HFF-Myc (cell line): Measurements from ENCODE around the gene BMF.

Experiments
- DNase-seq: peaks from one replicate; pipeline ENCODE4 v3.0.0-alpha.2; 2011; ENCODE audit warnings: low read depth; ENCODE audit errors: extremely low read depth
- H3K4me3 ChIP-seq: replicated peaks from 2 replicates; pipeline ENCODE4 v1.5.1; 2011; ENCODE audit warnings: low read depth, mild to moderate bottlenecking, control low read depth, low read length
- TF ChIP-seq, protein P1 (sequence below): IDR thresholded peaks from 2 replicates; pipeline ENCODE4 v1.5.1; 2012; ENCODE audit warnings: mild to moderate bottlenecking, low read depth, low read length, control low read depth; ENCODE audit errors: missing control alignments

BMF gene

DNA sequence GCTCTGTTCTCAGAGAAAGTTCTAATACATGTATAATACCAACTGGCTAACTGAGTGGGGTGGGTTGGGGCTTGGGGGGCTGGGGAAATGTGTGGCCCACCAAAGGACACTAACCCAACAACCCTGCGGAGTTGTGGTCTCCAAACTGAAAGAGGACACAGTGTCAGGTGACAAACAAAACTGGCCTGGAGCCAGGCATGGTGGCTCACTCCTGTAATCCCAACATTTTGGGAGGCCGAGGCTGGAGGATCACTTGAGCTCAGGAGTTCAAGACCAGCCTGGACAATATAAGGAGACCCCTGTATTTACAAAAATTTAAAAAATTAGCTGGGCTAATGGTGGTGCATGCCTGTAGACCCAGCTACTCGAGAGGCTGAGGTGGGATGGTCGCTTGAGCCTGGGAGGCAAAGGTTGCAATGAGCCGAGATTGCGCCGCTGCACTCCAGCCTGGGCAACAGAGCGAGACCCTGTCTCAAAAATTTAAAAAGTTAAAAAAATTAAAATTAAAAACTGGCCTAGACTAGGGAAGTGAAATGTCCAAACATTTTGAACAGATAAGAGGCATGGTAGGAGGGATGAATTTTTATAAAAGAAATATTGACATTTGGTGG is 38.0 kb downstream of the BMF start:
- no peak for DNase-seq
- H3K4me3 ChIP-seq, result no peak overlapping the region
- TF ChIP-seq, protein P1, sequence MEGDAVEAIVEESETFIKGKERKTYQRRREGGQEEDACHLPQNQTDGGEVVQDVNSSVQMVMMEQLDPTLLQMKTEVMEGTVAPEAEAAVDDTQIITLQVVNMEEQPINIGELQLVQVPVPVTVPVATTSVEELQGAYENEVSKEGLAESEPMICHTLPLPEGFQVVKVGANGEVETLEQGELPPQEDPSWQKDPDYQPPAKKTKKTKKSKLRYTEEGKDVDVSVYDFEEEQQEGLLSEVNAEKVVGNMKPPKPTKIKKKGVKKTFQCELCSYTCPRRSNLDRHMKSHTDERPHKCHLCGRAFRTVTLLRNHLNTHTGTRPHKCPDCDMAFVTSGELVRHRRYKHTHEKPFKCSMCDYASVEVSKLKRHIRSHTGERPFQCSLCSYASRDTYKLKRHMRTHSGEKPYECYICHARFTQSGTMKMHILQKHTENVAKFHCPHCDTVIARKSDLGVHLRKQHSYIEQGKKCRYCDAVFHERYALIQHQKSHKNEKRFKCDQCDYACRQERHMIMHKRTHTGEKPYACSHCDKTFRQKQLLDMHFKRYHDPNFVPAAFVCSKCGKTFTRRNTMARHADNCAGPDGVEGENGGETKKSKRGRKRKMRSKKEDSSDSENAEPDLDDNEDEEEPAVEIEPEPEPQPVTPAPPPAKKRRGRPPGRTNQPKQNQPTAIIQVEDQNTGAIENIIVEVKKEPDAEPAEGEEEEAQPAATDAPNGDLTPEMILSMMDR, result no peak

DNA sequence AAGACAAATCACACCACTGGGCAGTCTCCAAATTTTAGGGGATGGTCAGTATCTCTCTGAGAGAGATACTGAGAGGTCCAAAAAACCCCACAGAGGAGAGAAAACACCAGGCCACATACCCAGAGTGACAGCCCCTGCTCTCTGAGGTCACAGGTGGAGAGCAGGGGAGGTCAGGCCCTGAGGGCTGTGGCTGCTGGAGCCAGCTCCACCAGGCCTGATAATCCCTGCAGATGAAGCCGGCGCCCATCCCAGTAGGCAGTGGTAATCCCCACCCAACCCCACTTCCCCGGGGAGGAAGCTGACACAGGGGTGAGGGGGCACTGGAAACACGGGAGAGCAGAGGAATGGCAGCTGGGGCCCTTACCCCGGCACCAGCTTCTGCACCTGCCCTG is 38.5 kb downstream of the BMF start:
- H3K4me3 ChIP-seq, result no peak overlapping the region
- TF ChIP-seq, protein P1, result no peak
- no peak for DNase-seq

DNA sequence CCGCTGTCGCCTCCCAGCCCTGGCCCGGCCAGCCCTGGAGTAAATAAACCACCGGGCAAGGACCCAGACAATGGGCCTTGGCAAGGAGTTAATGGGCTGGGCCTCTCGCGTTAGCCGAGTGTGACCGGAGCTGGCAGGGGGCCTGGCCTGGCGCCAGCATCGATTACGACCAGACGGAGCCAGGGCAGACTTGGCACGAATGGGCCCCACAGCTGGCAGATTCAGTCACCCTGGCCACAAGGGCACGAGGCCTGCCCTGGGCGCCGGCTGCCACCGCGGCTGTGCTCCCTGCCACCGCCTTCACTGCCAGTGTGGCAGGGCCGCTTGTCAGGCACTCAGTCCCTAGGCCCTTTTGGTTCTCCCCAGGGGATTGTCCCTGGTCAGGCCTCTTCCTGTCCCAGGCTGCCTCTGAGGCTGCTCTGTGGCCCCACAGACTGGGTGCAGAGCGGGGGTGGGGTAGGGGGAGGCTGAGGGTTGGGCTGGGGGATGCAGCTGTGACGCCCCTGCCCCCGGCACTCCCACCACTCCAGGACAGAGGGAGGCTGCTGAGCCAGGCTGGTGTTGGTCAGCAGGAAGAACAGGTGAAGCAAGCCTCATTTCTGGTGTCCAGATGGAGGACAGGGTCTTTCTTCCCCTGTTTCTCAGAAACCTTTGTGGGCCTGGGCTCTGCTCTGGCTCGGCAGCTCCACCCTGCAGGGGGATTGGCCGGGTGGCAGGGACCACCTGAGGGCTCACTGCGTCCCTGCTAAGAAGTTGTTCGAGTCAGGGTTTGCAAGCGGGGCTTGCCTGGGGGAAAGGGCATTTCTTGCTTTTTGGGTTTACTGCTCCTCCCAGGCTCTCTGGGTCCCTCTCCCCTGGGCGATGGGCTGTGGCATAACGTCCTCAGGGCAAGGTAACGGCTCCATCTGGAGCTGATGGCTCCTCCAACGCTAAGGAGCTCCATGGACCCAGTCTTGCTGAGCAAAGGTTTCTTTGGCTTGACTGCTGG is 39.2 kb downstream of the BMF start:
- TF ChIP-seq, protein P1, result no peak
- H3K4me3 ChIP-seq, result no peak overlapping the region
- DNase-seq, result no peak

DNA sequence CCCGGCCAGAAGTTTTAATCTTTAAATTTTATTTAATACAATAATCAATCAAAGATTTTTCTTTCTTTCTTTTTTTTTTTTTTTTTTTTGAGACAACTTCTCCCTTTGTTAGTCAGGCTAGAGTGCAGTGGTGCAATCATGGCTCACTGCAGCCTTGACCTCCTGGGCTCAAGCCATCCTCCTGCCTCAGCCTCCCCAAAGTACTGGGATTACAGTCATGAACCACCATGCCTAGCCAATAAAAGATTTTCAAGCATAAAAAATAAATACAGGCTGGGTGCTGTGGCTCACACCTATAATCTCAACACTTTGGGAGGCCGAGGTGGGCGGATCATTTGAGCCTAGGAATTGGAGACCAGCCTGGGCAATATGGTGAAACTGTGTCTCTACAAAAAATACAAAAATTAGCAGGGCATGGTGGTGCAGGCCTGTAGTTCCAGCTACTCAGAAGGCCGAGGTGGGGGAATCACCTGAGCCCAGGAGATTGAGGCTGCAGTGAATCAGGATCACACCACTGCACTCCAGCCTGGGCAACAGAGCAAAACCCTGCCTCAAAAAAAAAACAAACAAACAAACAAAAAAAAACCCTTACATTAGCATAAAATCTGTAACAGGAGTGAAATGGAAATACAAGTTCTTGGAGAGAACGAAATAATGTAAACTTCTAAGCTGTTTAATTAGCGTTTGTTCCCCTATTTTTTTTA is 40.6 kb downstream of the BMF start:
- DNase-seq, result no peak
- TF ChIP-seq, protein P1, result no peak
- no peak overlapping the region for H3K4me3 ChIP-seq

DNA sequence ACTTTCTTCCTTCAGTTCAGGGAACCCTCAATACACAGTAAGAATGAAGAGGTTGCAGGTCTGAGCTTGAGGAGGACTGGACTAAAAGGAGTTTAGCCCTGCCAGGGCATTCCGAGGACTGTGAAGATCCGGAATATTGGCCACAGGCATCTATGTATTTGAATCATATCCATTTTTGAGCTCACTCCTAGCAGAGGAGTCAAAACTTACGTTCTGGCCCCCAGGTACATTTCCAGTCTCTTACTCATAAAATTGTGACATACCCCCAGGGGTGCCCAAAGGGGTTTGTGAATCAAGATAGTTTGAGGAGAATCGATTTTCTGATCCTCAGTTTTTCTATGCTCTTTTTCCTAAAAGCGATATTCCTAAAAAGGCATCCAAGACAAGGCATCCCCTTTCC is 42.1 kb downstream of the BMF start:
- no peak overlapping the region for H3K4me3 ChIP-seq
- TF ChIP-seq, protein P1, result no peak
- no peak for DNase-seq

DNA sequence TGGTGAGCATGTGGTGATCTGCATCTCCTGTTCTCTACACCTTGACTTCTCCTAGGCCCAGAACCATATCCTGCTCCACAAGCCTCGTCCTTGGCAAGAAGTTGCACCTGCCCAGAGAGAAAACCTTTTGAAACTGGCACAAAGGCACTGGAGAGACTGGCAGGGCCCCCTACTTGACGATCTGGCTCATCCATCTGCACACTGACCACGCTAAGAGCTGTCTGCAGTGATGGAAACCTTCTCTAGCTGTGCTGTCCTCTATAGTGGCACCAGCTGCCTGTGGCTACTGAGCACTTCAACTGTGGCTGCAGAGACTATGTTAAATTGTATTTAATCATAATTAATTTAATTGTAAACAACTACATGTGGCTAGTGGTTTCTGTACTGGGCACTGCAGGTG is 43.5 kb downstream of the BMF start:
- DNase-seq, result no peak

More for the DNA sequence above, 43.5 kb downstream of the BMF start:
- TF ChIP-seq, protein P1, result no peak
- no peak overlapping the region for H3K4me3 ChIP-seq
